ENCODE measurements around the gene RYR1. TPM values are rescaled to one million over a fixed set of nuclear protein-coding genes. Genes with fewer than 3 reads are reported as not detected.

The RYR1 gene
- total and polyA plus RNA-seq, 10 of the 15 experiments (the other 5 are each of a cell fraction or from before 2014, with no cell fraction given): under 0.01 to 0.32 (median 0.07) TPM; not detected in 1

GRCh38 chr19:38512277-38512676 lies 78.8 kb downstream of the RYR1 start (continued):
- TF ChIP-seq ZNF687 (IDR thresholded peaks at IDR 0.05): no peak
- TF ChIP-seq SMAD1 (IDR thresholded peaks at IDR 0.05; ENCODE audit: low read depth, partially characterized antibody): no peak
- TF ChIP-seq SIN3A (IDR thresholded peaks at IDR 0.05; ENCODE audit: low read depth, low read length): no peak
- no peak for TF ChIP-seq TAF1 (IDR thresholded peaks at IDR 0.05; ENCODE audit: borderline replicate concordance, low read depth, low read length)
- TF ChIP-seq, protein P1, sequence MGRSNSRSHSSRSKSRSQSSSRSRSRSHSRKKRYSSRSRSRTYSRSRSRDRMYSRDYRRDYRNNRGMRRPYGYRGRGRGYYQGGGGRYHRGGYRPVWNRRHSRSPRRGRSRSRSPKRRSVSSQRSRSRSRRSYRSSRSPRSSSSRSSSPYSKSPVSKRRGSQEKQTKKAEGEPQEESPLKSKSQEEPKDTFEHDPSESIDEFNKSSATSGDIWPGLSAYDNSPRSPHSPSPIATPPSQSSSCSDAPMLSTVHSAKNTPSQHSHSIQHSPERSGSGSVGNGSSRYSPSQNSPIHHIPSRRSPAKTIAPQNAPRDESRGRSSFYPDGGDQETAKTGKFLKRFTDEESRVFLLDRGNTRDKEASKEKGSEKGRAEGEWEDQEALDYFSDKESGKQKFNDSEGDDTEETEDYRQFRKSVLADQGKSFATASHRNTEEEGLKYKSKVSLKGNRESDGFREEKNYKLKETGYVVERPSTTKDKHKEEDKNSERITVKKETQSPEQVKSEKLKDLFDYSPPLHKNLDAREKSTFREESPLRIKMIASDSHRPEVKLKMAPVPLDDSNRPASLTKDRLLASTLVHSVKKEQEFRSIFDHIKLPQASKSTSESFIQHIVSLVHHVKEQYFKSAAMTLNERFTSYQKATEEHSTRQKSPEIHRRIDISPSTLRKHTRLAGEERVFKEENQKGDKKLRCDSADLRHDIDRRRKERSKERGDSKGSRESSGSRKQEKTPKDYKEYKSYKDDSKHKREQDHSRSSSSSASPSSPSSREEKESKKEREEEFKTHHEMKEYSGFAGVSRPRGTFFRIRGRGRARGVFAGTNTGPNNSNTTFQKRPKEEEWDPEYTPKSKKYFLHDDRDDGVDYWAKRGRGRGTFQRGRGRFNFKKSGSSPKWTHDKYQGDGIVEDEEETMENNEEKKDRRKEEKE (IDR thresholded peaks at IDR 0.05): no peak
- no peak for TF ChIP-seq JUND (IDR thresholded peaks at IDR 0.05; ENCODE audit: low read depth, low read length)
- no peak for TF ChIP-seq TCF7 (IDR thresholded peaks at IDR 0.05; ENCODE audit: borderline replicate concordance)
- no peak for TF ChIP-seq NBN (IDR thresholded peaks at IDR 0.05)
- TF ChIP-seq ZNF592 (IDR thresholded peaks at IDR 0.05): no peak
- TF ChIP-seq LARP7 (IDR thresholded peaks at IDR 0.05): no peak
- no peak for TF ChIP-seq NRF1 (conservative IDR thresholded peaks at IDR 0.05; ENCODE audit: low read depth, low read length)
- TF ChIP-seq, protein P2, sequence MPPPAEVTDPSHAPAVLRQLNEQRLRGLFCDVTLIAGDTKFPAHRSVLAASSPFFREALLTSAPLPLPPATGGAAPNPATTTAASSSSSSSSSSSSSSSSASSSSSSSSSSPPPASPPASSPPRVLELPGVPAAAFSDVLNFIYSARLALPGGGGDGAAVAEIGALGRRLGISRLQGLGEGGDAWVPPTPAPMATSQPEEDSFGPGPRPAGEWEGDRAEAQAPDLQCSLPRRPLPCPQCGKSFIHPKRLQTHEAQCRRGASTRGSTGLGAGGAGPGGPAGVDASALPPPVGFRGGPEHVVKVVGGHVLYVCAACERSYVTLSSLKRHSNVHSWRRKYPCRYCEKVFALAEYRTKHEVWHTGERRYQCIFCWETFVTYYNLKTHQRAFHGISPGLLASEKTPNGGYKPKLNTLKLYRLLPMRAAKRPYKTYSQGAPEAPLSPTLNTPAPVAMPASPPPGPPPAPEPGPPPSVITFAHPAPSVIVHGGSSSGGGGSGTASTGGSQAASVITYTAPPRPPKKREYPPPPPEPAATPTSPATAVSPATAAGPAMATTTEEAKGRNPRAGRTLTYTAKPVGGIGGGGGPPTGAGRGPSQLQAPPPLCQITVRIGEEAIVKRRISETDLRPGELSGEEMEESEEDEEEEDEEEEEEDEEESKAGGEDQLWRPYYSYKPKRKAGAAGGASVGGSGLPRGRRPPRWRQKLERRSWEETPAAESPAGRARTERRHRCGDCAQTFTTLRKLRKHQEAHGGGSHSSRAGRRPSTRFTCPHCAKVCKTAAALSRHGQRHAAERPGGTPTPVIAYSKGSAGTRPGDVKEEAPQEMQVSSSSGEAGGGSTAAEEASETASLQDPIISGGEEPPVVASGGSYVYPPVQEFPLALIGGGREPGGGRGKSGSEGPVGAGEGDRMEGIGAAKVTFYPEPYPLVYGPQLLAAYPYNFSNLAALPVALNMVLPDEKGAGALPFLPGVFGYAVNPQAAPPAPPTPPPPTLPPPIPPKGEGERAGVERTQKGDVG (CRISPR knock-in tag; IDR thresholded peaks at IDR 0.05): no peak
- no peak for TF ChIP-seq BACH1 (IDR thresholded peaks at IDR 0.05; ENCODE audit: borderline replicate concordance)
- TF ChIP-seq NFYA (IDR thresholded peaks at IDR 0.05; ENCODE audit: borderline replicate concordance, low read depth, low read length): no peak
- TF ChIP-seq PML (IDR thresholded peaks at IDR 0.05; ENCODE audit: low read length): no peak
